Omental fat pad (tissue), 4 donors: ENCODE results near the gene SEMA3C. TPM values are rescaled to one million over a fixed set of nuclear protein-coding genes. Genes with fewer than 3 reads are reported as not detected.

Source experiments
- ATAC-seq: fragments of 150-250 bp; one replicate; pipeline ENCODE4 v1.9.1; 2016; ENCODE audit warnings: mild to moderate bottlenecking, moderate library complexity; ENCODE audit not compliant: low FRiP score
- DNase-seq: peaks from one replicate; pipeline ENCODE4 v3.0.0-alpha.2; 2019; ENCODE audit warnings: low spot score
- total RNA-seq, 4 donors: library from RNA; depleted of rRNA; stranded (reverse); fragments of >200 nt; gene quantifications; one replicate each; pipeline ENCODE4 v1.1.0, GENCODE V29; 2016
- TF ChIP-seq, protein P1 (sequence below), 3 donors: fragments of 450-650 bp; IDR thresholded peaks; one replicate each; pipeline ENCODE4 v1.5.1; 2016 to 2017; ENCODE audit warnings: antibody characterized with exemption in 3 of 3, mild to moderate bottlenecking in 3 of 3, moderate library complexity in 2 of 3

SEMA3C gene
- total RNA-seq, 4 donors from 2014 or later = 46.2 to 201 (median 126) TPM

DNA sequence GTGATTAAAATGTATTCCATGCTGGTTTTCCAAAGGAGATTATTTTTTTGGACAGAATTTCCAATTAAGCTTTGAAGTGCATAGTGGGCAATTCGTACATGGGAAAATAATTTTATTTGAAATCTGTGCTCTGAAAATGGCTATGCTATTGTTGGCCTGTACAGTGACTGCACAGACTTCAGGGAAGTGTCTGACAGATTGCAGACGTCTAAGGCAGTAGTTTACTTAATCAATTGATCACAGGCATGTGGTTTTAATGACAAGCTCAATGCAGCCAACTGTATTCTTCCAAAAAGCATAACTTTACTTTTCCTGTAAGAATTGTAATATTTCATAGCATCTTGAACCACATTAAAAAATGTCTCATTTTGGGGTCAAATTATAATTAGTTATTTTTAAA is 102.0 kb downstream of the SEMA3C start:
- TF ChIP-seq, protein P1, sequence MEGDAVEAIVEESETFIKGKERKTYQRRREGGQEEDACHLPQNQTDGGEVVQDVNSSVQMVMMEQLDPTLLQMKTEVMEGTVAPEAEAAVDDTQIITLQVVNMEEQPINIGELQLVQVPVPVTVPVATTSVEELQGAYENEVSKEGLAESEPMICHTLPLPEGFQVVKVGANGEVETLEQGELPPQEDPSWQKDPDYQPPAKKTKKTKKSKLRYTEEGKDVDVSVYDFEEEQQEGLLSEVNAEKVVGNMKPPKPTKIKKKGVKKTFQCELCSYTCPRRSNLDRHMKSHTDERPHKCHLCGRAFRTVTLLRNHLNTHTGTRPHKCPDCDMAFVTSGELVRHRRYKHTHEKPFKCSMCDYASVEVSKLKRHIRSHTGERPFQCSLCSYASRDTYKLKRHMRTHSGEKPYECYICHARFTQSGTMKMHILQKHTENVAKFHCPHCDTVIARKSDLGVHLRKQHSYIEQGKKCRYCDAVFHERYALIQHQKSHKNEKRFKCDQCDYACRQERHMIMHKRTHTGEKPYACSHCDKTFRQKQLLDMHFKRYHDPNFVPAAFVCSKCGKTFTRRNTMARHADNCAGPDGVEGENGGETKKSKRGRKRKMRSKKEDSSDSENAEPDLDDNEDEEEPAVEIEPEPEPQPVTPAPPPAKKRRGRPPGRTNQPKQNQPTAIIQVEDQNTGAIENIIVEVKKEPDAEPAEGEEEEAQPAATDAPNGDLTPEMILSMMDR (IDR thresholded peaks at IDR 0.05) = no peak
- no peak for ATAC-seq
- no peak for DNase-seq

DNA sequence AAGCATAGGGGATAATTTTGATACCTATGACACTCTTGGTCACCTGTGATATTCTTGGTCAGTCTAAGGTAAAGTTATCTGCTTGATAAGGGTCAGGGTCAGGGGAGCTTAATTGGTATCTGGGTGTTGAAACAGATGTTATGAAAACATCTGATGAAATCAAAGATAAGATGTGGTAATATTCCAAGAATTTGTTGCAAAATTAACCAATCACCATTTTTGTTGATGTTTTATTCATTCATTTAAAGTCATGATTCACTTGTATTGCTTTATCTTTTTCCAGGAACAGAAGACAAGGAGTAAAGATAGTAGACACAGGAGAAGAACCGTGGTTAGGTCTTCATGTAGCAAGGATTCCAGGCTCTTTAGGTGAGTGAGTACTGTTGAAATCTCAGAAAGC is 103.1 kb downstream of the SEMA3C start:
- TF ChIP-seq, protein P1 (IDR thresholded peaks at IDR 0.05) = no peak
- ATAC-seq = peak; percentile 47
- no peak for DNase-seq

DNA sequence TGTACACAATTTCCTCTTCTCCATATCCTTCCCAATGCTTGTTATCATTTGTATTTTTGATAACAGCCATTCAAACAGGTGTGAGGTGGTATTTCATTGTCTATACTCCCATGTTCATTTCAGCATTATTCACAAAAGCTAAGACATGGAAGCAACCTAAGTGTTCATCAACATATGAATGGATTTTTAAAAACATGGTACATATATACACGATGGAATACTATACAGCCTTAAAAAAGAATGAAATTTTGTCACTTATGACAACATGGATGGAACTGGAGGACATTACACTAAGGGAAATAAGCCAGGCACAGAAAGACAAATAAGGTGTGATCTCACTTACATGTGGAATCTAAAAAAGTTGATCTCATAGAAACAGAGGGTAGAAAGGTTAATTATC is 109.3 kb downstream of the SEMA3C start:
- TF ChIP-seq, protein P1 (IDR thresholded peaks at IDR 0.05) = no peak
- no peak for DNase-seq
- no peak for ATAC-seq

DNA sequence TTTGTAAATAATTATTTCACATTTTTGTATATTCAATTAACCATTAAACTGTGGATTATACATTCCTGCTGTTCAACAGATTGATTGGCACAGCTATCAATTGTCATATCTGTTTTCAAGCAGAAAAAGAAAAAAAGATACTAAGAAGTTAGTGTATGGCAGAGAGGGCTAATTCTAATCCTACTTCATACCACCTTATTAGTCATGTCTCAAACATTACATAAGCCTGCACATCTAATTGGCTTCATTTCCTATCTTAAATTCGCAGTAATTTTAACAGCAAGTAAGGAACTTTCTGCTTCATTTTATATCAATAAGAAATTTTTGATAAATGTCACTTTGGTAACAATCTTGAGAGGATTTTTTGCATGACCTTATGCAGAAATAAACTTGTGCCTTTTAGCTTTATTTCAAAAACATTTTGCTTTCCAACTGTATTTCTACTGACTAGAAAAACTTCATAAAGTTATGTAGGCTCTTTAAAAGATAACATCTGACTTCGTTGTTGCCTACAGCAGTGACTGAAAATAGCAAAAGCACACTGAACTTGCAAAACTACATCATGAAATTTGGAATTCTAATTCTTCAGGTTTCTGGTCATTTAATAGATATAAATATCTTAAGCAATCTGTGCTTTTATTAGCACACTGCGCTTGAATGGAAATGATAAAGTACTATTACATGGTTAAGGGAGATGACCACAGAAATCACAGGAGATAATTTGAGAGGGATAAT is 111.5 kb downstream of the SEMA3C start:
- DNase-seq (no peak), ATAC-seq (peak; percentile 60)
- TF ChIP-seq, protein P1 (IDR thresholded peaks at IDR 0.05) = no peak

DNA sequence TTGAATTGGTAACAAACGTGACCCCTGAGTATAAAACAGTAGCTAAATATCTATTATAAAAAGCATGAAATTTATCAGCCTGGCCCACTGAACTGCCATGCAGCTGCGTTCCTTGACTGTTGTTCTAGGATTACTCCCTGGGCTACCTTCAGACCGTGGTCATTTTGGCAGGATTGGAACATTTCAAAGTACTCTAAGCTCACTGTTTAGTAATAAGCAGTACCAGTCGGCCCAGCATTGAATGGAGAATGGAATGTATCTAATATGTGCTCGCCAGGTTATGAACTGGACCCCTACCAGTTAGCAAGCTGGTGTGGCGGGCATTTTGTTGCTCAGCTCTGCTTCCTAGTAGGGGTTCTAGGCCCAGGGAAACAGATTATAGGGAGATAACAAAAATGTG is 112.2 kb downstream of the SEMA3C start:
- TF ChIP-seq, protein P1 (IDR thresholded peaks at IDR 0.05) = no peak
- peak; percentile 61 for ATAC-seq

GRCh38 chr7:80804589-80804988 is 114.3 kb downstream of the SEMA3C start:
- DNase-seq = no peak
- TF ChIP-seq, protein P1 (IDR thresholded peaks at IDR 0.05) = no peak
- ATAC-seq = no peak

More for the DNA sequence above, 112.2 kb downstream of the SEMA3C start:
- no peak for DNase-seq

- DNase-seq = no peak
- TF ChIP-seq, protein P1 (IDR thresholded peaks at IDR 0.05) = no peak
- no peak for ATAC-seq
Measured at GRCh38 chr7:80802527-80802926, 116.3 kb downstream of the SEMA3C start.
